ENCODE measurements around the gene INSR. TPM values are rescaled to one million over a fixed set of nuclear protein-coding genes. Genes with fewer than 3 reads are reported as not detected.

The INSR gene
- total RNA-seq, 1 donor from 2014 or later, result 69.2 TPM

DNA sequence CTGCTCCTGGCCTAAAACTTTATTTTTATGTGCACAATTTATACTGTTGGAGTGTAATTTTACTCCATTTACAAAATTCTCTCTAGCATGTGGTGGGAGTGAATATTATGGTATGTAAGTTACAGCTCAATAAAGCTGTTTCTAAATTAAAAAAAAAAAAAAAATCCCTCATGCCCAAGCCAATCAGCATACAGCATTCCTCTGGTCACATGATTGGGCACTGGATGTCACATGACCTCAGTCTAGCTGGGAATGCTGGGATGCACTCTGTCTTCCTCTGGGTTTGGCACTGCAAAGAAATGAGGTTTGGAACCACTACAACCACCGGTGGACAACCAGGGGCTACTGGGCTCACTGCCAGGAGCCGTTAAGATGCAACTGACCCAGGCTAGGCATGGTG is 157.1 kb downstream of the INSR start:
- Mint-ChIP-seq H3K27me3 (no peaks in the 10 kb centered on the region), H3K36me3 (ENCODE audit: insufficient read depth) (peaks cover 31% of the 10 kb centered on the region), H3K27ac (no peak overlapping the region), H3K9me3 (ENCODE audit: low read depth) (no peaks in the 10 kb centered on the region), H3K4me1 (ENCODE audit: low read depth) (peaks cover 1% of the 10 kb centered on the region), H3K4me3 (ENCODE audit: low read depth) (no peak overlapping the region)
- no peak for DNase-seq (ENCODE audit: low spot score, unreplicated experiment)
- TF ChIP-seq, protein P1, sequence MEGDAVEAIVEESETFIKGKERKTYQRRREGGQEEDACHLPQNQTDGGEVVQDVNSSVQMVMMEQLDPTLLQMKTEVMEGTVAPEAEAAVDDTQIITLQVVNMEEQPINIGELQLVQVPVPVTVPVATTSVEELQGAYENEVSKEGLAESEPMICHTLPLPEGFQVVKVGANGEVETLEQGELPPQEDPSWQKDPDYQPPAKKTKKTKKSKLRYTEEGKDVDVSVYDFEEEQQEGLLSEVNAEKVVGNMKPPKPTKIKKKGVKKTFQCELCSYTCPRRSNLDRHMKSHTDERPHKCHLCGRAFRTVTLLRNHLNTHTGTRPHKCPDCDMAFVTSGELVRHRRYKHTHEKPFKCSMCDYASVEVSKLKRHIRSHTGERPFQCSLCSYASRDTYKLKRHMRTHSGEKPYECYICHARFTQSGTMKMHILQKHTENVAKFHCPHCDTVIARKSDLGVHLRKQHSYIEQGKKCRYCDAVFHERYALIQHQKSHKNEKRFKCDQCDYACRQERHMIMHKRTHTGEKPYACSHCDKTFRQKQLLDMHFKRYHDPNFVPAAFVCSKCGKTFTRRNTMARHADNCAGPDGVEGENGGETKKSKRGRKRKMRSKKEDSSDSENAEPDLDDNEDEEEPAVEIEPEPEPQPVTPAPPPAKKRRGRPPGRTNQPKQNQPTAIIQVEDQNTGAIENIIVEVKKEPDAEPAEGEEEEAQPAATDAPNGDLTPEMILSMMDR (IDR thresholded peaks at IDR 0.05; ENCODE audit: unreplicated experiment), result no peak

DNA sequence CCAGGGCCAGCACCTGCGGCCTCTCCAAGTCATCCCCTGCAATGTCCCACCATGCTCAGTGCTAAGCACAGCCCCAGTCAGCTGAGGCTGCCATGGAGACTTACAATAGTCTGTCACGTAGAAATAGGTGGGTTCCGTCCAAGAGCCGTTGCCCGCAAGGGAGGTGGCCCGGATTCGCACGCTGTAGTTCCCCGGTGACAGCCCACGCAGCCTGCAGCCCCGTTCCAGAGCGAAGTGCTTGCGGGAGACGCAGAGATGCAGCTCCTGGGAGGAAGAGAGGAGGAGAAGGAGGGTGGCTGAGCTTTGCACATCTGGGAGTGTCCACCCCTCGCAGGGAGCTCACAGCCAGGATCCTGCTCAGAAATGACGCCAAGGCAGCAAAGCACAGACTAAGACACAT is 162.2 kb downstream of the INSR start:
- Mint-ChIP-seq H3K36me3 (ENCODE audit: insufficient read depth) (peaks cover 38% of the 10 kb centered on the region), H3K4me3 (ENCODE audit: low read depth) (no peak overlapping the region), H3K4me1 (ENCODE audit: low read depth) (peaks cover 1% of the 10 kb centered on the region), H3K9me3 (ENCODE audit: low read depth) (no peaks in the 10 kb centered on the region), H3K27ac (no peak overlapping the region), H3K27me3 (no peaks in the 10 kb centered on the region)
- DNase-seq (ENCODE audit: low spot score, unreplicated experiment), result no peak
- TF ChIP-seq, protein P1 (IDR thresholded peaks at IDR 0.05; ENCODE audit: unreplicated experiment), result no peak

DNA sequence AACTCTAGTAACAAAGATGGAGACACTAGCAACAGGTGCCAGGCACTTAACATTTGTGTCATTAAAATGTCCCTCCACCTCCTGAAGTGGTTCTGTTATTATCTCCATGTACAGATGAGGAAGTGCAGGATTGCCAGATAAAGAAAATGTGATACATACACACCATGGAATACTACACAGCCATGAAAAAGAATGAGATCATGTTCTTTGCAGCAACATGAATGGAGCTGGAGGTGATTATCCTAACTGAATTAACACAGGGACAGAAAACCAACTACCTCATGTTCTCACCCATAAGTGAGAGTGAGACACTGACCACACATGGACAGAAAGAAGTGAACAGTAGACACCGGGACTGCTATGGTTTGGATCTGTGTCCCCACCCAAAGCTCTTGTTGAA is 164.2 kb downstream of the INSR start:
- Mint-ChIP-seq H3K4me3 (ENCODE audit: low read depth) (no peak overlapping the region), H3K36me3 (ENCODE audit: insufficient read depth) (peaks cover 52% of the 10 kb centered on the region), H3K27me3 (no peaks in the 10 kb centered on the region), H3K9me3 (ENCODE audit: low read depth) (no peaks in the 10 kb centered on the region), H3K27ac (no peak overlapping the region), H3K4me1 (ENCODE audit: low read depth) (peaks cover 1% of the 10 kb centered on the region)
- DNase-seq (ENCODE audit: low spot score, unreplicated experiment), result no peak
- TF ChIP-seq, protein P1 (IDR thresholded peaks at IDR 0.05; ENCODE audit: unreplicated experiment), result no peak

DNA sequence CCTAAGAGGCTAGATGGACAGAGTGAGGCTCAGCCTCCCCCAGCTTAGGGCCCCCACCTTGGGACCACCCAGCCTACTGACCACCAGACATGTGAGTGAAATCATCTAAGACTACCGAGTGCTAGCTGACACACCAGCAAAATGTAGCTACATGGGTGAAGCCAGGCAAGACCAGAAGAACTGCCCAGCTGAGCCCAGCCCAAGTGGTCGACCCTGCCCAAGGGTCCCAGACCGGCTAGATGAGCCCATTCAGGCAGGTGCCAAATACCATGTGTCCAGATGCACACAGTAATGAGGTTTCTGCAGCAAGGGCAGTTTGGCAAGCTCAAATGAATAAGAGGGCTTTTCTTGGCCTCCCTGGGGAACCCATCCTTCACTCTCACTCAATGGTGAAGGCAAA is 168.1 kb downstream of the INSR start:
- Mint-ChIP-seq H3K9me3 (ENCODE audit: low read depth) (no peaks in the 10 kb centered on the region), H3K27me3 (no peaks in the 10 kb centered on the region), H3K4me3 (ENCODE audit: low read depth) (no peak overlapping the region), H3K36me3 (ENCODE audit: insufficient read depth) (peaks cover 56% of the 10 kb centered on the region), H3K27ac (no peak overlapping the region), H3K4me1 (ENCODE audit: low read depth) (no peaks in the 10 kb centered on the region)
- TF ChIP-seq, protein P1 (IDR thresholded peaks at IDR 0.05; ENCODE audit: unreplicated experiment), result no peak
- DNase-seq (ENCODE audit: low spot score, unreplicated experiment), result no peak

DNA sequence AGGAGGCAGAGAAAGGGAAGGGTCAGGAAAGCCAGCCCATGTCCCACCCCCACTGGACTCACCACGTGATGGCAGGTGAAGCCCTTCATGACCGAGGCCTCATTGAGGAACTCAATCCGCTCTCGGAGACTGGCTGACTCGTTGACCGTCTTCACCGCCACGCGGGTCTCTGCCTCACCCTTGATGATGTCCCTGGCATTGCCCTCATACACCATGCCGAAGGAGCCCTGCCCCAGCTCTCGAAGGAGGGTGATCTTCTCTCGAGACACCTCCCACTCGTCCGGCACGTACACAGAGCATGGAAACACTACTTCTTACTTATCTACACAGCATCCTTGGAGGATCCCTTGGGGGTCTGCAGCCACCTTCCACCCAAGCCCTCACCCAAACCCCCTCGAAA is 169.0 kb downstream of the INSR start:
- DNase-seq (ENCODE audit: low spot score, unreplicated experiment), result no peak
- Mint-ChIP-seq H3K27ac (no peak overlapping the region), H3K4me3 (ENCODE audit: low read depth) (no peak overlapping the region)

More for the DNA sequence above, 169.0 kb downstream of the INSR start:
- Mint-ChIP-seq H3K4me1 (ENCODE audit: low read depth) (no peaks in the 10 kb centered on the region), H3K36me3 (ENCODE audit: insufficient read depth) (peaks cover 57% of the 10 kb centered on the region), H3K27me3 (no peaks in the 10 kb centered on the region), H3K9me3 (ENCODE audit: low read depth) (no peaks in the 10 kb centered on the region)
- TF ChIP-seq, protein P1 (IDR thresholded peaks at IDR 0.05; ENCODE audit: unreplicated experiment), result no peak
